Spleen (tissue), 7 donors: Measurements from ENCODE around the gene CXCR1.

Experiments
- CTCF ChIP-seq, 11 experiments: fragments of 200-600 bp in 7 of 11; fragments of 450-650 bp in 4 of 11; sonication (generic) in 4 of 11; IDR thresholded peaks in 8 of 11; conservative IDR thresholded peaks in 3 of 11; 1 replicate in 7 of 11; 2 replicates in 4 of 11; pipeline versions ENCODE4 v1.4.0 to v1.8.0; 2016 to 2021; ENCODE audit warnings: antibody characterized with exemption in 11 of 11, inconsistent platforms in 4 of 11, mild to moderate bottlenecking in 1 of 11
- POLR2A ChIP-seq, 3 donors: fragments of 450-650 bp; IDR thresholded peaks; one replicate each; pipeline ENCODE4 v1.5.1; 2017; ENCODE audit warnings: antibody characterized with exemption in 3 of 3, mild to moderate bottlenecking in 1 of 3
- donor health status: DM: no; HTN: no; CAD: no; lungs with moderate emphysema.
- donor health status: DM: no; HTN: no; CAD: no.
- donor health status: DM: no; HTN: no; CAD: no.

DNA sequence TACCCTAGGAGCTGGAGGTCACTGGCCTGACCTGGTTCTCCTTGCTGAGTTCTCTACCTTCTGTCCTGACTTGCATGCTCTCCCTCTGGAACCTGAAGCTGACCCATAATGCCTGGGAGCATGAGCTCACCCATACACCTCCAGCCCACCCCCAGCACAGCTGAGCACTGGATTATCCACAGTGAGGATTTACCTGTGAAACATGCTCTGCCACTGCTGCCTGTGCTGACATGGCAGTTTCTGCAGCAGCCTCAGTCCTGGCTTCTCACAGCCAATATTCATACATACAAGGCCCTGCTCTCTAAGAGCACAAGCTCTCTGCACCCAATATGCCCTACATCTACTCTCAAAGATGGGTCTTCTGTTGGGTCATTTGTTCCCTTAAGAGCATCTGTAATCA, 35.9 kb downstream of the CXCR1 start:
- TF ChIP-seq CTCF (IDR thresholded peaks at IDR 0.05 in 8 of 11, conservative IDR thresholded peaks at IDR 0.05 in 3 of 11): no peak
- no peak for TF ChIP-seq POLR2A (IDR thresholded peaks at IDR 0.05)
